Hematopoietic multipotent progenitor cell treated with erythropoietin and hydrocortisone succinate and interleukin-3 and kit ligand, for 15 days (in vitro differentiated cells): Measurements from ENCODE around the gene CFAP53.

Source experiments
- DNase-seq: peaks from one replicate; pipeline ENCODE4 v3.0.0-alpha.2; 2015; ENCODE audit warnings: low spot score

The CFAP53 gene

DNA sequence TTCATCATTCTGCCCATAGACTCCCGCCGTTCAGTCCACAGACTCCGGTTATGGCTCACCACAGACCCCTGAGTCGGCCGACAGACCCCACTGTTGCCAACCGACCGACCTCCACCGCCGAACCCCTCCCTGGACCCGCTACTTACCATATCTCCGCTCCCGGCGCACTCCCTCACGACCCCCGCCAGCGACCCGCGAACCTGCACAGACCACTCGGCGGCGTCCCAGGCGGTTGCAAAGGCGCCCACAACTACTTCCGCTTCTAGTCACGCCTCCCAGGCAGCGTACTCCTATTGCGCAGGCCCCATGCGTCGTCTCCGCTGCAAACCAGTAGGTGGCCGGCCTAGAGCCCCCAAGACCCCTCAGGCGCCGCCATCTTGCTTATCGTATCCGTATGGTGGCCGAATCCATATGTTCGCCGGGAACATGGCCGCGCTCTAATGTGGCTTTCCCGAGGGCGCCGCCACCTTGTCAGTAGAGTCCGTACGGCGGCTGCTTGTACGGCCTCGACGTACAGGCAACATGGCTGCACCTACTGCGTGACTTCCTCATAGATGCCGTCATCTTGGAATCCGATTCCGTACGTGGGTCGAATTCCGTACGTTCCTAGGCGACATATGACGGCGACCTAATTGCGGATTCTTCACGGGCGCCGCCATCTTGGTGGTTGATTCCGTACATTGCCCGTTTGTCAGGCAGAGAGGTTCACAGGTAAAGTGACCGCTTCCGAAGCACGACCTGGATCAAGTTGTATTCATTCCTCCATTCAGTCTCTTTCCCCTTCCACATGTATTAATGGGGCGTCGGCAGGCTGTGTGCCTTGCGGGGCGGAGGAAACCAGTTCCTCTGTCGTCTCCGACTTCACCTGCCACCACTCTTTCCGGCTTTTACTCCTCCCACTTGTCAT lies 21.4 kb upstream of the CFAP53 start, which contains the start of gene CXXC1:
TSS of gene CXXC1 (minus strand) at position 252 of the 907 bp plus-strand sequence. CDS start at position 149, 103 bp downstream.
- peak; percentile 94 for DNase-seq

GRCh38 chr18:50287028-50287440 lies 20.7 kb upstream of the CFAP53 start:
- DNase-seq = peak; percentile 45

GRCh38 chr18:50286391-50287027 lies 20.2 kb upstream of the CFAP53 start:
- DNase-seq = peak; percentile 71

GRCh38 chr18:50285631-50286321 lies 19.5 kb upstream of the CFAP53 start:
- DNase-seq = no peak

DNA sequence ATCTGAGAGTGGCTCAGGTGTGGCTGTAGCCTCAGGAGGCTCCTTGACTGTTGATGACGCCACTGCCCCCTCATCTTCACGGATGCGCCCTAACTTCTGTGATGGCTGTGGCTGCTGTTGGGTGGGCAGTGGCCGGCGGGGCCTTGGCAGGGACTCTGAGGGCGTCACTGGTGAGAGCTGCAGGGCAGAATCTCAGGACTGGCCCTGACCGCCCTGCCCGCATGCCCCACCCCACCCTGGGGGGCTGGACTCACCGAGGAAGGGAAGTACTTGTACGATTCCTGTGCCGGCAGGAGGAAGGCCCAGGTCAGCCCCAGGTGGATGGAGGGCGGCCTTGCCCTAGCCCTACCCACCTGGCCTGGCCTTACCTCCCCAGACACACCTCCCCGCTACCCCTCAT lies 18.8 kb upstream of the CFAP53 start:
- DNase-seq = no peak

DNA sequence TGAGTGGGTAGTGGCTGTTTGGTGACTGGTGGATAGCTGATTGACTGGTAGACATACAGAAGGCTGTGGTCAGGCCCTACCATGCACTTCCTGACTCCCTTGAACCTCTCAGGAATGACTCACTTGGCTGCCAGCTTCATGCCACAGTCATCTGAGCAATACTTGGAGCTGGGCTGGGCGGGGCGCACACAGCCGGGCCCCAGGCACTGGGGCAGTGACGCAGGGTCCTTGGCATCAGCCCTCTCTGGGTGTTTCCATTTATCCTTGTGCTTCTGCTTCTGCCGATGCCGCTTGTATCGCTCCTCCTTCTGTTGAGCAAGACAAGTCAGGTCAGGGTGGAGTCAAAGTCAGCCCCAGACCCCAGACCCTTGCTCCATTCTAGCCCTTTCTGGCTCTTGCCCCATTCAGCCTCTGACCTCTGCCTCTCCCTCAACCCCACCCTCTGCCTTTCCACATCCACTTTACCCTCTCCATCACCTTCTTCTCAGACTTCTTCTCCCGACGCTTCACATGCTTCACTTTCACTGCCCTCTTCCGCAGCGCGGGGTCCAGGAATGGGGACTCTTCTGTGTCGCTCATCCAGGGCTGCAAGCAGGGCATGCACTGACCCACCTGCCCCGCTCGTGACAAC lies 18.1 kb upstream of the CFAP53 start:
- no peak for DNase-seq

GRCh38 chr18:50283469-50284209 lies 17.3 kb upstream of the CFAP53 start:
- DNase-seq = no peak

- no peak for DNase-seq
These were observed 16.4 kb upstream of the CFAP53 start for GRCh38 chr18:50282521-50283335.

DNA sequence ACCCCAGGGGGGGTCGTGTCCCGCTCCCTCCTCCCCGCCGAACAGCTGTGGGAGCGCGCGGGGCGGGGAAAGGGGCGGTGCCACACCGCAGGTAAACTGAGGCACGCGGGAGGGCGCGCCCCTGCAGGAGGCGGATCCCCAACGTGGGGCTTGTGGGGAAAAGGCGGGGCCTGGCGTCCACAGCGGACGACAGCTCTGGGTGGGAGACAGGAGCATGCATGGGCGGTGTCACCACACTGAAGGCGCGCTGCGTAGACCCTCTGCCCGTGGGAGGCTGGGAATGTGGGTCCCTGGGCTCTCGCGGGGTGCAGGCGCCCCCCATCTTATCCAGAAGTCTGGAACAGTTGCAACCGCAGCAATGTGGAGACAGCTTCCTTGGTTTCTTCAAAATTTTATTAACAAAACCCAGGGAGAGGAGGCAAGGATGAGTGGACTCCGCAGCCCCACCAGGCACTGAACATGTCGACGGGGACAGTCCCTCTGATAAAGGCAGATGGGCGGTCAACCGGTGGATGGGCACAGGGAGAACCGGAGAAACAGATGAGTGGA lies 15.8 kb upstream of the CFAP53 start:
- DNase-seq = no peak

DNA sequence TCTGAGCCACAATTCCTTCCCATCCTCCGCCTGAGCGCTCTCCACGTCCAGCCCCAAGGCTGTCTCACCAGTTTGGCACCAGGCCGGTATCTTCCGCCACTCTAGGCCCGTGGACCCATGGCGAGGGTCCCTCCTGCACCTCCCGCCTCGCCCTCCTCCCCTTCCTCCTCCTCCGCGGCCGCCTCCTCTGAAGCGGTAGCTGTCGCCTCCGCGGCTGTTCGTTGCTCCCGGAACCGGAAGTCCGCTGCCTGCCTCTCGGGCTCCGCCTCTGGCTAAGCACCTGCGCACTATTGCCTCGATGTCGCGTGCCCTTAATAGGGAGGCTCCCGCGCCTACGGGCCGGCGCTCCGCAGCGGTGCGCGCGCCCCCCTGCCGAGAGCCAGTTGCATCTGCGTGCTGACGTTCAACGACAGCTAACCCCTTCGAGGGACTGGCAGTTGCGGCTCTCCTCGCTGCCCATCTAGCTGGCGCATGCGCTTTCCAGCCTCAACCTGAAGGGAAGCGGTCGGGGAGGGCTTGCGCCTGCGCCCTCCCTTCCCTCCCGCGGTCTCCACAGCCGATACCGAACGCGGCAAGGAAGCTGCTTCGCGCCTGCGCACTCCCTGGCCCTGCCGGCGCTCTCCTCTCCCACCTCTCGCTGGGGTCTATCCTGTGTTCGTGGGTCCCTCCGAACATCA lies 15.1 kb upstream of the CFAP53 start, which contains the start of gene MBD1:
TSS of gene MBD1 (minus strand) at position 229 of the 677 bp plus-strand sequence. CDS start 1,531 bp downstream, outside the sequence.
- DNase-seq = peak; percentile 94

DNA sequence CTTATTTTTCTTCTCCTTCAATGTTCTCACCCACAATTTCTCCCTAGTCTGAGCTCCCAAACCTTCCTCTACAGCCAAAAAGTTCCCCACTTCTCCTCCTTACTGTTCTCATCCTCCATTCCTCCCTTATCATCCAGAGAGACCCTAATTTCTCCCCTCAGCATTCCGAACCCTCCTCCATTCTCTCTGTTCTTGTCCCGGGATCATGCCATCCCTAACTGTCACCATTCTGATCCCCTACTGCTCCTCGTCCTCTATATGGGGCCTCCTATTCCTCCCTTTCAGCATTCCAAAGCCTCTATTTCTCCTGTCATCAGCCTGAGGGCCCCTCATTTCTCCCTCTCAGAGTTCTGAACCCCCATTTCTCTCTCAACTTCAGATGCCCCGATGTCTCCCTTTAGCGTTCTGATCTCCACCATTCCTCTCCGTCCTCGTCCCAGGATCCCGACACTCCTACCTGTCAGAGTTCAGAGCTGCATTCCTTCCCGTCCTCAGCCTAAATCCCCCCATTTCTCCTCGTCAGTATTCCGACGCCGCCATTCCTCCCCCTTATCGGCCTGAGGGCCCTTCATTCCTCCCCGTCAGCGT lies 14.5 kb upstream of the CFAP53 start:
- DNase-seq = no peak

DNA sequence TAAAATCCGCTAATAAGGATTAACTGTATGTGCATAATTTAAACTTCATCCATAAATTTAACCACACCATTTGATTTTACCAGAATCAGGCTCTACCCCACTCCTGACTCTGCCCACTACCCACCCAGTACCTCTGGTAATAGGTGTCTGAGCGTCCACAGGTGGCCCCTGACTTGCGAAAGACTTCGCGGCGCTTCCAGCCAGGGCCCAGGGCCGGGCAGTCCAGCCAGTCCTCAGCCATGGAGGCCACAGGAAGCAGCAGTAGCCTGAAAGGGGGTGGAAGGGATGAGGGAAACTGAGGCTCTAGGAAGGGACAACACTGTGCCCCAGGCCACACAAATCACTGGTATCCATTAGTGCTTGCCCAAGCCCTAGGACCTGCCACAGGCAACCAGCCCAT lies 13.5 kb upstream of the CFAP53 start:
- no peak for DNase-seq

DNA sequence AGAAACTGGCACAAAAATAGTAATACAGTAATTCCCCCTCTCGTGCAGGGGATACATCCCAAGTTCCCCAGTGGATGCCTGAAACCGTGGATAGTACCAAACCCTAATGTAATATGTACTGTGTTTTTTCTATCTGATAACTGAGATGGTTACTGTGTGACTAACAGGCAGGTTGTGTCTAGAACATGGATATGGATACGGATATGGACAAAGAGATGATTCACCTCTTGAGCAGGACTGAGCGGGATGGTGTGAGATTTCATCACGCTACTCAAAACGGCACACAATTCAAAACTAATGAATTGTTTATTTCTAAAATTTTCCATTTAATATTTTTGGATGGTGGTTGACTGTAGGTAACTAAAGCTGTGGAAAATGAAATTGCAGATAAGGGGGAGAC lies 11.6 kb upstream of the CFAP53 start:
- no peak for DNase-seq

DNA sequence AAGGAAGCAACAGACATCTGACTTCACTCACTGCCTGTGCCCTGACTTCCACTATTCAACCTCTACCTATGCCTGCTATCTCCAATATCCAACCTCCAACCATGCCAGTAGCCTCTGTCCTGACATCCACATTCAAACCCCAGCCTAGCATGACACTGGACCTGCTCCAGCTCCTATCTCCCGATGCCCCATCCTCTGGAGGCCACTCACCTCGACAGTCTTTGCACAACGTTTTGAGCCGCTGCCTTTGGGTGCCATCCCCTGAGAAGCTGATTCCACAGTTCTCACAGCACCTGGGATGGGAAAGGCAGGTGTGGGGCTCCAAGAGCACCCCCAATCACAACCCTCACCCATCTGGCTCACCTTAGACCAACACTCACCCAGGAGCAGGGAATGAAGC lies 10.2 kb upstream of the CFAP53 start:
- no peak for DNase-seq

DNA sequence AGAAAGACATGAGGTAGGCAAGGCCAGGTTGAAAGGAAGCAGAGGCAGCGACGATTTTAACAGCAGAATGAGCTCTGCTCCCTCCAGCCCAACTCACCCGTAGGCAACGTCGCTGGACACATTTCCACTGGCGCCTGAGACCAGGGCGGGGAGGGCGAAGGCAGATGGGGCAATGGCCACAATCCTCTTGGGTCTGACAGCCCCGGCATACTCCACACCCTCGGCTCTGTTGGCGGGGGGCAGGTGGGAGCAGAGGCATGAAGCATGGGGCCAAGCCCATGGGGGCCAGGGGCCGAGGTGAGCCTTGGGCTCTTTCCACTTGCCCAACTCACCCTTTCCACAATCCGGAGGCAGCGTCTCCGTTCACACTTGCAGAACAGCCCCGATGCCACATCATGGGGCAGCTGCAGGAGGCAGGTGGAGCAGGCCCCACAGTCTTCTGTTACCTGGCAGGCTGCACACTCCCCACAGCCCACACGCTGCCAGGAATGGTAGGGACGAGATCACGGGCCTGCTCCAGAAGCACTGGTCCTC lies 9.3 kb upstream of the CFAP53 start:
- DNase-seq = no peak

DNA sequence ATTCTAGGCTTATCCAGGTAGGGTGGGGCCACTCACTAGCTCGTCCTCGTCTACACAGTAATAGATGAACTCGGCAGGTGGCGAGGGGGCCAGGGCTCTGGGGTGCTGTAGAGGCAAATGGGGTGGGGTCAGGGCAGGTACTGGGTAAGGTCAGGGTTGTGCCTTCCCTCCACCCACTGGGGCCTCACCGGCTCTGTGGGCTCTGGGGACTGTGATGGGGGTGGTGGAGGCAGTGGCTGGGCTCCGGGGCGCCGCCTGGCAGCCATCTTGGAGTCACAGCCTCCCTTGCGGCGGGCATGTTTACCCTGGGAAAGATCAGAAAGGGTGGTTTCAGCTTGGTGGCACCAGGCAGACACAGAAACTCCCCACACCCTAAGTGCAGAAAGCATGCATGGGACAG lies 8.6 kb upstream of the CFAP53 start:
- no peak for DNase-seq

- no peak for DNase-seq
These were observed 7.7 kb upstream of the CFAP53 start for GRCh38 chr18:50274044-50274442.

- no peak for DNase-seq
These were observed 7.1 kb upstream of the CFAP53 start for GRCh38 chr18:50273203-50274043.
